Thyroid gland (tissue), 4 donors: Measurements from ENCODE around the gene MID1. TPM values are rescaled to one million over a fixed set of nuclear protein-coding genes. Genes with fewer than 3 reads are reported as not detected.

Experiments used
- DNase-seq, 2 donors: peaks; one replicate each; pipeline ENCODE4 v3.0.0-alpha.2; 2019
- H3K27ac ChIP-seq, 3 donors: fragments of 200-600 bp; sonication (generic); 1 replicate in 2 of 3; 2 replicates in 1 of 3; pipeline ENCODE4 v1.5.1; 2016 to 2019; ENCODE audit warnings: mild to moderate bottlenecking in 1 of 3, moderate library complexity in 1 of 3
- H3K27me3 ChIP-seq: fragments of 200-600 bp; sonication (generic); one replicate; pipeline ENCODE4 v1.5.1; 2019
- H3K36me3 ChIP-seq, 2 donors: fragments of 200-600 bp; sonication (generic); one replicate each; pipeline ENCODE4 v1.5.1; 2016 to 2019
- H3K4me1 ChIP-seq, 2 donors: fragments of 200-600 bp; sonication (generic); one replicate each; pipeline ENCODE4 v1.5.1; 2017 to 2019
- H3K4me3 ChIP-seq, 3 donors: fragments of 200-600 bp; sonication (generic); replicated peaks in 1 of 3; 1 replicate in 2 of 3; 2 replicates in 1 of 3; pipeline ENCODE4 v1.5.1; 2016; ENCODE audit warnings: mild to moderate bottlenecking in 1 of 3
- H3K9me3 ChIP-seq: fragments of 200-600 bp; sonication (generic); one replicate; pipeline ENCODE4 v1.5.1; 2017
- CTCF ChIP-seq, 6 experiments: fragments of 200-600 bp in 3 of 6; fragments of 450-650 bp in 3 of 6; sonication (generic) in 3 of 6; IDR thresholded peaks; one replicate each; pipeline ENCODE4 v1.5.1; 2016 to 2019; ENCODE audit warnings: antibody characterized with exemption in 6 of 6, mild to moderate bottlenecking in 2 of 6, inconsistent platforms in 1 of 6, moderate library complexity in 1 of 6
- POLR2A ChIP-seq, 2 donors: fragments of 450-650 bp; IDR thresholded peaks; one replicate each; pipeline ENCODE4 v1.6.1; 2017; ENCODE audit warnings: antibody characterized with exemption in 2 of 2, mild to moderate bottlenecking in 2 of 2, moderate library complexity in 1 of 2
- WGBS, 2 donors: methylation state at CpG; one replicate each; pipeline ENCODE4 v1.1.5; 2017; 5-methylcytosine and 5-hydroxymethylcytosine counted together
- intact Hi-C: fragments of 100-400 bp; cut with DNase I; formaldehyde crosslinking; loops from one replicate; pipeline ENCODE4 v1.15.1; 2023
- total RNA-seq, 4 donors: library from RNA; depleted of rRNA; stranded (reverse); fragments of >200 nt; gene quantifications; one replicate each; pipeline ENCODE4 v1.2.3, GENCODE V29; 2016

Gene MID1
- total RNA-seq, 4 donors from 2014 or later = 9.5 to 19.5 (median 12.7) TPM

- no peaks in the 10 kb centered on the region for H3K4me1 ChIP-seq
Observed at GRCh38 chrX:10524578-10524977, 95.8 kb downstream of the MID1 start.

GRCh38 chrX:10519761-10520160, 100.6 kb downstream of the MID1 start:
- H3K27ac ChIP-seq = peak overlapping the region in 1 of 3 donors; percentile 10
- TF ChIP-seq CTCF (IDR thresholded peaks at IDR 0.05) = no peak
- no peak for TF ChIP-seq POLR2A (IDR thresholded peaks at IDR 0.05)
- intact Hi-C loops = no loop called here

More at GRCh38 chrX:10524578-10524977, 95.8 kb downstream of the MID1 start:
- no peaks in the 10 kb centered on the region for H3K36me3 ChIP-seq
- DNase-seq = no peak
- intact Hi-C loops = no loop called here
- H3K27me3 ChIP-seq = no peaks in the 10 kb centered on the region
- no peak overlapping the region for H3K27ac ChIP-seq
- H3K9me3 ChIP-seq = no peaks in the 10 kb centered on the region
- WGBS, 2 donors = 74 to 84% methylated on average over 1 of the region's 1 CpG
- TF ChIP-seq POLR2A (IDR thresholded peaks at IDR 0.05) (no peak), CTCF (IDR thresholded peaks at IDR 0.05) (no peak)
- H3K4me3 ChIP-seq = no peak overlapping the region

DNA sequence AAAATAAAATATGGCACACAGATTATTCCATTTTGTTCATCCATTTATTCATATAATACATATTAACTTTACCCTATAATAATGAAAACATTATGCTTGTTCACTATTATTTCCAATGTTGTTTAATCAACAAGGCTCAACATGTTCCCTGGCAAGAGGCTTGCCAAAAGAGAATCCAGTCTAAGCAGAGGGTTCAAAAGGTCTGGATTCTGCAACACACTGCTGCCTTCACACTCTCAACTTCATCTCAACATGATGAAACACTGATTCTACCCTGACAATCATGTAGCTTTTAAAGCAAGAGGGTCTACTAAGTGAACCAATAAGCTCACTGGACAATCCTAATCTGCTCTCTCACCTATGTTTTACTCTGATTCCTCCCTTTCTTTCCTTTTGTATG, 101.1 kb downstream of the MID1 start:
- no peaks in the 10 kb centered on the region for H3K9me3 ChIP-seq
- intact Hi-C loops = no loop called here
- H3K4me3 ChIP-seq = no peak overlapping the region
- peak overlapping the region in 1 of 3 donors; percentile 10 for H3K27ac ChIP-seq
- H3K36me3 ChIP-seq = no peaks in the 10 kb centered on the region
- no peak for TF ChIP-seq POLR2A (IDR thresholded peaks at IDR 0.05)
- no peak for TF ChIP-seq CTCF (IDR thresholded peaks at IDR 0.05)
- no peaks in the 10 kb centered on the region for H3K4me1 ChIP-seq
- no peak for DNase-seq
- H3K27me3 ChIP-seq = no peaks in the 10 kb centered on the region

More at GRCh38 chrX:10519761-10520160, 100.6 kb downstream of the MID1 start:
- no peaks in the 10 kb centered on the region for H3K9me3 ChIP-seq
- no peaks in the 10 kb centered on the region for H3K27me3 ChIP-seq
- H3K36me3 ChIP-seq = no peaks in the 10 kb centered on the region
- no peak overlapping the region for H3K4me3 ChIP-seq
- DNase-seq = no peak
- no peaks in the 10 kb centered on the region for H3K4me1 ChIP-seq

GRCh38 chrX:10518073-10518472, 102.3 kb downstream of the MID1 start:
- no peak for DNase-seq
- WGBS, 2 donors = 78 to 85% methylated on average over 2 of the region's 2 CpGs

DNA sequence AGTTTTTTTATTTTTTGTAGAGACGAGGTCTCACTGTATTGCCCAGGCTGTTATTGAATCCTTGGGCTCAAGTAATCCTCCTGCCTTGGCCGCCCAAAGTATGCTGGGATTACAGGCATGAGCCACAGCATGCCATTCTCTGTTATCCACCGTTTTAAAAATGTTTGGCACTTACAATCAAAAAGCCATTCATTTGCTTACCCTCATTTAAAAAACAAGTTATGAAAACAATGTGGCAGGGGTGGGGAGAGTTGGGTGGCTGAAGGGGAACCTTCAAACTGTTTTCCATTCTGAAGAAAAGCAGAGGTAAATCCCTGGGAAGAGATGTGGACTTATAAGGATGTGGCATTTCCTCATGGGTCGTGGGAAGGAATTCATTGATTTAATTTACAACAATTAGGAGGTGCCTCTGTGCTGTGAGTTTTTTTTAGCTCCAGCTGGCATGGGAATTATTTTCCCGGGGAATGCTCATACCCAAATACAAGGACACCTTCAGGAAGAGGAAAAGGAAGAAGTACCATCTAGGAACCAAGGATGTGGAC, 103.5 kb downstream of the MID1 start:
- no peak overlapping the region for H3K4me3 ChIP-seq
- no peaks in the 10 kb centered on the region for H3K36me3 ChIP-seq
- no peaks in the 10 kb centered on the region for H3K9me3 ChIP-seq
- TF ChIP-seq CTCF (IDR thresholded peaks at IDR 0.05) = no peak
- WGBS, 2 donors = 71 to 77% methylated on average over 5 of the region's 5 CpGs
- intact Hi-C loops = no loop called here
- DNase-seq = no peak
- no peak overlapping the region for H3K27ac ChIP-seq
- no peaks in the 10 kb centered on the region for H3K27me3 ChIP-seq
- no peaks in the 10 kb centered on the region for H3K4me1 ChIP-seq

More at GRCh38 chrX:10518073-10518472, 102.3 kb downstream of the MID1 start:
- intact Hi-C loops = no loop called here
- Histone ChIP-seq H3K36me3 (no peaks in the 10 kb centered on the region), H3K4me1 (no peaks in the 10 kb centered on the region), H3K4me3 (no peak overlapping the region), H3K9me3 (no peaks in the 10 kb centered on the region), H3K27ac (no peak overlapping the region), H3K27me3 (no peaks in the 10 kb centered on the region)
- TF ChIP-seq CTCF (IDR thresholded peaks at IDR 0.05) = no peak
- no peak for TF ChIP-seq POLR2A (IDR thresholded peaks at IDR 0.05)
